Measurements from ENCODE around the gene TBC1D22B. TPM values are rescaled to one million over a fixed set of nuclear protein-coding genes. Genes with fewer than 3 reads are reported as not detected.
"Not testable (repeated sequence)": the region's sequence is repeated elsewhere in the genome, so short reads cannot be mapped to it uniquely, and the experiment has no call there.

TBC1D22B gene
- total and polyA plus RNA-seq, 2 experiments from 2014 or later = 9.1 to 19.9 TPM

DNA sequence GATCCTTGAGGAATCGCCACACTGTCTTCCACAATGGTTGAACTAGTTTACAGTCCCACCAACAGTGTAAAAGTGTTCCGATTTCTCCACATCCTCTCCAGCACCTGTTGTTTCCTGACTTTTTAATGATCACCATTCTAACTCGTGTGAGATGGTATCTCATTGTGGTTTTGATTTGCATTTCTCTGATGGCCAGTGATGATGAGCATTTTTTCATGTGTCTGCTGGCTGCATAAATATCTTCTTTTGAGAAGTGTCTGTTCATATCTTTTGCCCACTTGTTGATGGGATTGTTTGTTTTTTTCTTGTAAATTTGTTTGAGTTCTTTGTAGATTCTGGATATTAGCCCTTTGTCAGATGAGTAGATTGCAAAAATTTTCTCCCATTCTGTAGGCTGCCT, 88.2 kb downstream of the TBC1D22B start:
- H2AFZ ChIP-seq; H3K27me3 Mint-ChIP-seq (ENCODE audit: insufficient read depth, low read depth, poor library complexity); ATAC-seq; H3K27ac Mint-ChIP-seq; H3F3A ChIP-seq (replicated peaks; ENCODE audit: low read depth); H3K4me1 ChIP-seq (ENCODE audit: insufficient read depth); H3K9me3 Mint-ChIP-seq; H3K4me3 Mint-ChIP-seq; H3K36me3 ChIP-seq (ENCODE audit: insufficient read depth); H3K27me3 ChIP-seq (ENCODE audit: insufficient read depth); H3K36me3 Mint-ChIP-seq (ENCODE audit: low read depth); H3K9me2 ChIP-seq (ENCODE audit: insufficient read depth); DNase-seq (ENCODE audit: low spot score); H3K27ac ChIP-seq (ENCODE audit: low read depth); H3K4me2 ChIP-seq; H3K79me2 ChIP-seq (replicated peaks; ENCODE audit: insufficient read depth); H3K4me3 ChIP-seq; H4K20me1 ChIP-seq (replicated peaks; ENCODE audit: insufficient read depth); H3K4me1 Mint-ChIP-seq: not testable (repeated sequence)

GRCh38 chr6:37347177-37347576, 89.6 kb downstream of the TBC1D22B start:
- Histone ChIP-seq H2AFZ (no peak overlapping the region), H3K27ac (ENCODE audit: low read depth) (no peak overlapping the region), H4K20me1 (replicated peaks; ENCODE audit: insufficient read depth) (no peaks in the 10 kb centered on the region), H3K79me2 (replicated peaks; ENCODE audit: insufficient read depth) (no peaks in the 10 kb centered on the region), H3K4me3 (no peak overlapping the region), H3K36me3 (ENCODE audit: insufficient read depth) (no peaks in the 10 kb centered on the region), H3K27me3 (ENCODE audit: insufficient read depth) (no peaks in the 10 kb centered on the region), H3F3A (replicated peaks; ENCODE audit: low read depth) (no peaks in the 10 kb centered on the region), H3K4me1 (ENCODE audit: insufficient read depth) (no peaks in the 10 kb centered on the region; the same call in 1 of the 2 replicates), H3K4me2 (no peak overlapping the region), H3K9me2 (ENCODE audit: insufficient read depth) (0 out of 2 replicates have a peak, but pooled peaks cover 3% of the 10 kb centered on the region)
- ATAC-seq (no peak), DNase-seq (ENCODE audit: low spot score) (no peak)
- Mint-ChIP-seq H3K9me3 (peaks cover 7% of the 10 kb centered on the region), H3K27ac (no peak overlapping the region), H3K27me3 (ENCODE audit: insufficient read depth, low read depth, poor library complexity) (peaks cover 2% of the 10 kb centered on the region), H3K4me3 (no peak overlapping the region), H3K4me1 (no peaks in the 10 kb centered on the region), H3K36me3 (ENCODE audit: low read depth) (no peaks in the 10 kb centered on the region)
- TF ChIP-seq JUNB (IDR thresholded peaks at IDR 0.05; ENCODE audit: unreplicated experiment) = no peak
- TF ChIP-seq STAT1 (IDR thresholded peaks at IDR 0.05; ENCODE audit: unreplicated experiment) = no peak
- TF ChIP-seq ZNF114 (CRISPR knock-in tag; IDR thresholded peaks at IDR 0.05) = no peak

DNA sequence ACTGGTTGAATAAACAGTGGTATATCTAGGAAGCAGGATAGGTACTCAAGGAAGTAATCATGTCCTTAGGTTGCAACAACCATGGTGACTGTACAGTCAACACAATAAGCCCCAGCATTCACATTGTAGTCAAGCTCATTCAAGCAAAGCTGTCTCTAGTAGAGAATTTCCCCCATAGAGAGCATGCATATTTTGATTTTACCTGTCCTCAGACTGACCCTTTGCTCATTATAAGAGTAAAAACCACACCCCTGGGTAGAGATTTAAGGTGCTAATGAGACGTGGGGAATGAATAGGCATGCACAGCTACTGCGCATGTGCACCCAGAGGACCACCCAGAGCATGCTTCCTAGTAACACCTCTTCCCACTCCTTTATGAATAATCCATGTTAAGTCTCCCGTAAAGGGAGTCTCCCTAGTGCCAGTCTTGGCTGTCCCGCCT, 90.1 kb downstream of the TBC1D22B start:
- Histone ChIP-seq H3F3A (replicated peaks; ENCODE audit: low read depth) (no peaks in the 10 kb centered on the region), H3K9me2 (ENCODE audit: insufficient read depth) (0 out of 2 replicates have a peak, but pooled peaks cover 3% of the 10 kb centered on the region), H3K27ac (ENCODE audit: low read depth) (no peak overlapping the region), H3K79me2 (replicated peaks; ENCODE audit: insufficient read depth) (no peaks in the 10 kb centered on the region), H3K4me3 (no peak overlapping the region), H2AFZ (no peak overlapping the region), H3K36me3 (ENCODE audit: insufficient read depth) (no peaks in the 10 kb centered on the region), H3K27me3 (ENCODE audit: insufficient read depth) (no peaks in the 10 kb centered on the region), H3K4me2 (no peak overlapping the region), H3K4me1 (ENCODE audit: insufficient read depth) (no peaks in the 10 kb centered on the region; the same call in 1 of the 2 replicates), H4K20me1 (replicated peaks; ENCODE audit: insufficient read depth) (no peaks in the 10 kb centered on the region)
- Mint-ChIP-seq H3K4me3 (no peak overlapping the region), H3K9me3 (peaks cover 7% of the 10 kb centered on the region), H3K27ac (no peak overlapping the region), H3K27me3 (ENCODE audit: insufficient read depth, low read depth, poor library complexity) (peaks cover 2% of the 10 kb centered on the region), H3K36me3 (ENCODE audit: low read depth) (no peaks in the 10 kb centered on the region), H3K4me1 (no peaks in the 10 kb centered on the region)
- DNase-seq (ENCODE audit: low spot score) = no peak
- TF ChIP-seq NANOG (IDR thresholded peaks at IDR 0.05; ENCODE audit: borderline replicate concordance) = no peak
- TF ChIP-seq, protein P1, sequence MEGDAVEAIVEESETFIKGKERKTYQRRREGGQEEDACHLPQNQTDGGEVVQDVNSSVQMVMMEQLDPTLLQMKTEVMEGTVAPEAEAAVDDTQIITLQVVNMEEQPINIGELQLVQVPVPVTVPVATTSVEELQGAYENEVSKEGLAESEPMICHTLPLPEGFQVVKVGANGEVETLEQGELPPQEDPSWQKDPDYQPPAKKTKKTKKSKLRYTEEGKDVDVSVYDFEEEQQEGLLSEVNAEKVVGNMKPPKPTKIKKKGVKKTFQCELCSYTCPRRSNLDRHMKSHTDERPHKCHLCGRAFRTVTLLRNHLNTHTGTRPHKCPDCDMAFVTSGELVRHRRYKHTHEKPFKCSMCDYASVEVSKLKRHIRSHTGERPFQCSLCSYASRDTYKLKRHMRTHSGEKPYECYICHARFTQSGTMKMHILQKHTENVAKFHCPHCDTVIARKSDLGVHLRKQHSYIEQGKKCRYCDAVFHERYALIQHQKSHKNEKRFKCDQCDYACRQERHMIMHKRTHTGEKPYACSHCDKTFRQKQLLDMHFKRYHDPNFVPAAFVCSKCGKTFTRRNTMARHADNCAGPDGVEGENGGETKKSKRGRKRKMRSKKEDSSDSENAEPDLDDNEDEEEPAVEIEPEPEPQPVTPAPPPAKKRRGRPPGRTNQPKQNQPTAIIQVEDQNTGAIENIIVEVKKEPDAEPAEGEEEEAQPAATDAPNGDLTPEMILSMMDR (conservative IDR thresholded peaks at IDR 0.05; ENCODE audit: low read depth in 2 of 2) = no peak
- no peak for TF ChIP-seq CREB1 (CRISPR knock-in tag; IDR thresholded peaks at IDR 0.05; ENCODE audit: low read depth)
- TF ChIP-seq REST (IDR thresholded peaks at IDR 0.05; ENCODE audit: unreplicated experiment) = no peak
- TF ChIP-seq EZH2phosphoT487 (IDR thresholded peaks at IDR 0.05; ENCODE audit: unreplicated experiment) = no peak
- TF ChIP-seq JUNB (IDR thresholded peaks at IDR 0.05; ENCODE audit: unreplicated experiment) = no peak
- no peak for TF ChIP-seq POLR2AphosphoS5 (IDR thresholded peaks at IDR 0.05; ENCODE audit: low read depth)
- no peak for TF ChIP-seq ZNF114 (CRISPR knock-in tag; IDR thresholded peaks at IDR 0.05)
- no peak for TF ChIP-seq STAT1 (IDR thresholded peaks at IDR 0.05; ENCODE audit: unreplicated experiment)
- no peak for ATAC-seq
